GM04503 (cell line): ENCODE data around the gene HBE1.
A peak's percentile ranks its signal among the peaks of the same experiment; 100 is the strongest.
"Not testable (repeated sequence)": the region's sequence is repeated elsewhere in the genome, so short reads cannot be mapped to it uniquely, and the experiment has no call there.

ENCODE experiments used
- DNase-seq: peaks from one replicate; pipeline ENCODE4 v3.0.0-alpha.2; 2012; ENCODE audit warnings: low read depth

HBE1 gene

DNA sequence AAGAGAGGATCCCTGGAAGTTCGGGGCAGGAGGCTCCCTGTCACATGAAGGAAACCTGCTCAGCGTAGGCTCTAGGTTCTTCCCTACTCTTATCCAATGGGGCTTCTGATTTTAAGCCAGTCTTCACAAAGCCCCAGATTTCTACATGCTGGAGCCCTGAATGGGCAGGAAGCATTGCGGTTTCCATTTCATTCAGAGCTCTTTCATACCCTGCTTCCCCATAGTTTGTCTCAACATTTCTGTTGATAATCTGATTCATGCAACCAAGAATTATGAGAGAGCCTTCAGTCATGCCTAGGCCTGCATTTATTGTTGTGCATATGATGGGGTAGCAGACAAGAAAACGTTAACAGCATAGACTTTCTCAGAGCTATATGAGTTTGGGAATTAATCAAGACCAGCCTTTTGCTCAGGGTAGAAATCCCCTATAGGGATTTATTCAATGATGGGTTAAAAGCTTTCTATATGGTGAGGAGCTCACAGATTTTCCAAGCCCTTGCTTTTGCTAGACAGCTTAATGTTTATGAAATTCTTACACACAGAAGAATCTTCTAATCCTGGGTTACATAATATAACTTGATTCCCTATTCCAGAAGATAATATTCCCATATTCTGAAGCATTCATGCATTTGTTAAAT, 16.1 kb upstream of the HBE1 start:
- DNase-seq: no peak

DNA sequence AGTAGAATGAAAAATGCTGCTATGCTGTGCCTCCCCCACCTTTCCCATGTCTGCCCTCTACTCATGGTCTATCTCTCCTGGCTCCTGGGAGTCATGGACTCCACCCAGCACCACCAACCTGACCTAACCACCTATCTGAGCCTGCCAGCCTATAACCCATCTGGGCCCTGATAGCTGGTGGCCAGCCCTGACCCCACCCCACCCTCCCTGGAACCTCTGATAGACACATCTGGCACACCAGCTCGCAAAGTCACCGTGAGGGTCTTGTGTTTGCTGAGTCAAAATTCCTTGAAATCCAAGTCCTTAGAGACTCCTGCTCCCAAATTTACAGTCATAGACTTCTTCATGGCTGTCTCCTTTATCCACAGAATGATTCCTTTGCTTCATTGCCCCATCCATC, 14.9 kb upstream of the HBE1 start:
- DNase-seq: no peak

DNA sequence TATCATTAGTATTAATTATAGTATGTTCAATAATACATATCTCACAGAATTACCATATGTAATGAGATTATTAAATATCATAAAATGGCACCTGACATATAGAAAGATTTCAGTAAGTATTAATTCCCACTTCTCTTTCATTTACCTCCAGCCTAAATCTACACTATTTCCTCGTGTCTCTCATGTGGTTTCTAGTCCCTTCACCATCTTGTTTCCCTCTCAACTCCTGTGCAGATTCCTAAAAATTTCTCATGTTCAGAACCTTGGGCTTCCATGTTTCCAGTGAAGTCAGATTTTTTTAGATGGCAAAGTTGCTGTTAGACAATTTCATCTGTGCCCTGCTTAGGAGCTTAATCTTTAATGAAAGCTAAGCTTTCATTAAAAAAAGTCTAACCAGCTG, 14.1 kb upstream of the HBE1 start:
- DNase-seq: no peak

DNA sequence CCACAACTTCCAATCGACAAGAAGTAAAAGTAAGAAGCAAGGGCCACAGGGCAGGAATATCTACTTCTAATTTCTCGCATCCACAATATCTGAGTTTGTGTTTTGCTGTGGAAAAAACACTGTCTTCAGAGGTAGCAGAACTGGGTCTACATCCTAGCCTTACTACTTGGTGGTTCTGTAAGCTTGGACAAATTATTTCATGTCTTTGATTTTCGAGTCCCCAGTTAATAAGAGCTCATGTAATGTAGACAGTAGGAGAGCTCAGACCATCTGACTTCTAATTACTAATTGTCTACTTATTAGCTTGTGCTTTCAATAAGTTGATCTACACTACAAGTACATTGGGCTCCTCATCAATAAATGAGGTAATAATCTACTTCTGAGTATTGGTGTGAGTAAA, 13.3 kb upstream of the HBE1 start:
- DNase-seq: no peak

DNA sequence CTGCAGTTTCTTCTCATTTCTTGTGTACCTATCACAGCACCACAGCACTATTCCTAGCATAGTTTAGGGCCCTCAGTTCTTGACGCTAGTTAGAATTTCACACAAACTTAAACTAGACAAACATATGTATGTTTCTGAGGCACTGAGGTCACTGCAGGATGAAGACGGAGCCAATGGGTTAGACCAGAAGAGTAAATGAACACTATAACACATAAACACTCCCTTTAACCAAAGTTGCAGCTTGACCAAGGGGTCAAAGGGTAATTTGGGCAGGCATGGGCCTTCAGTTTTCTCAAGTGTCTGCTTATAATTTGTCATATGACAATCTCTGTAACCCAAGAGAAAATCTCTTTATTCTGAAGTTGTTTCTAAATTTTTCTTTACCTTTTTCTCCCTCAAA, 12.9 kb upstream of the HBE1 start:
- no peak for DNase-seq

DNA sequence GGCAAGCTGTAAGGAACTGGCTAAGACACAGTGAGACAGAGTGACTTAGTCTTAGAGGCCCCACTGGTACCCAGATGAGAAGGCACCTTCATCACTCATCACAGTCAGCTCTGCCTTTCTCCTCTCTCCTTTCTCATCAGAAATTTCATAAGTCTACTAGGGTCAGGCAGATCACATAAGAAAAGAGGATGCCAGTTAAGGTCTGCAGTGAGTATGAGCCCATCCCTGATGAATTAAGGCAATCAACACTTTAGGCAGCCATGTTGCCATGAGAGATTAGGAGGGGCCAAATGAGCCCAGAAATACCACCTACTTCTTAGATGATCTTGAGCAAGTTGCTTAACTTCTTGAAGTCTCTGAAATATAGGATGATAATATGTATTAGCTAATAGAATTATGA, 11.9 kb upstream of the HBE1 start:
- no peak for DNase-seq

DNA sequence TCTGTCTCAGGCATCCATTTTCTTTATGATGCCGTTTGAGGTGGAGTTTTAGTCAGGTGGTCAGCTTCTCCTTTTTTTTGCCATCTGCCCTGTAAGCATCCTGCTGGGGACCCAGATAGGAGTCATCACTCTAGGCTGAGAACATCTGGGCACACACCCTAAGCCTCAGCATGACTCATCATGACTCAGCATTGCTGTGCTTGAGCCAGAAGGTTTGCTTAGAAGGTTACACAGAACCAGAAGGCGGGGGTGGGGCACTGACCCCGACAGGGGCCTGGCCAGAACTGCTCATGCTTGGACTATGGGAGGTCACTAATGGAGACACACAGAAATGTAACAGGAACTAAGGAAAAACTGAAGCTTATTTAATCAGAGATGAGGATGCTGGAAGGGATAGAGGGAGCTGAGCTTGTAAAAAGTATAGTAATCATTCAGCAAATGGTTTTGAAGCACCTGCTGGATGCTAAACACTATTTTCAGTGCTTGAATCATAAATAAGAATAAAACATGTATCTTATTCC, 10.9 kb upstream of the HBE1 start:
- peak; percentile 97 for DNase-seq

DNA sequence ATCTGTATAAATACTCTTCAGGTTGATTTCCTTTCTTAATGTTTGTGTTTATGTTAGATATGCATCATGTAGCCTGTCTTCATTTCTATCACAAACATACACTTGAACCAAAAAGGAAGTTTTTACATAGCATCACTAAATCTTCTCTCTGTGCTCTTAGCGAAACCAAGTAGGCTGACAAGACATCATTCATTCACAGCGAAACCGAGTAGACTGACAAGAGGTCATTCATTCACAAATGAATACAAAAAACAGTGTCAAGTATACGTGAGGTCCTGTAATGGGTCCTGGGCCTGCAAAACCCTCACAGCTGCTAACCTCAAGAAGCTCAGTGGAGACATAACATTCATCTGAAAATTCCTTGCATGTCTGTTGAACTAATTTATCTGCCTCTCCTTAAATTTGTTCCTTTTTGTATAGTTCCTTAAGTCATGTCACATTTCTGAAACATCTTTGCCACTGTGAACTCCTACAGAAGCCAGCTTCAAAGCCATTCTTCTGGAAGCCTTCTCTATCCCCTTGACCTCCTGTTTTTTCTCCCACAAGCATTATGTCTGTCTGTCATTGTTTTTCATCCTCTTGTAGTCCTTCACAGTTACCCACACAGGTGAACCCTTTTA, 9.8 kb upstream of the HBE1 start:
- DNase-seq: no peak

DNA sequence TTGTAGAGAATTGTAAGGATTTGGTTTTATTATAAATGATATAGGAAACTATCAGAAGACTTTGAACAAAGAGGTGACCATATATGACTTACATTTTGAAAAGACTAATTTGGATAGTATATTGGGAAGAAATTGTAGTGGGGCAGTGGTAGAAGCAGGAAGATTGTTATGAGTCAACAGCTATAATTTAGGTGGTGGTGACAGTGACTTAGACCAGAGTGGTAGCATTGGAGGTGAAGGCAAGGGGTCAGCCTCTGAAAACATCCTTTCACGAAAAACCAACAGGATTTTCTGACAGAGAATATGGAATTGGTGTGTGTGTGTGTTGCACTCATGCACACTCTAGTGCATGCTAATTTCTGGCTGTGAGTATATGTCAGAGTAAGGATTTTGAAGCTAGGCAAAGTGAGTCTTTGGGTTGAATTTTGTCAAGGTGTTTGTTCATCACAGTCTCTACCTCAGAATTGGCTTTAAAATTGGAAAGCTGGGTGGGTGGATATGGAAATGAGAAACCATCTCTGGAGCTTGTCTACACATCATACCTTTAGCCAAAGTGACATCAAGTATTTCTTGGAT, 8.2 kb upstream of the HBE1 start:
- DNase-seq: no peak

DNA sequence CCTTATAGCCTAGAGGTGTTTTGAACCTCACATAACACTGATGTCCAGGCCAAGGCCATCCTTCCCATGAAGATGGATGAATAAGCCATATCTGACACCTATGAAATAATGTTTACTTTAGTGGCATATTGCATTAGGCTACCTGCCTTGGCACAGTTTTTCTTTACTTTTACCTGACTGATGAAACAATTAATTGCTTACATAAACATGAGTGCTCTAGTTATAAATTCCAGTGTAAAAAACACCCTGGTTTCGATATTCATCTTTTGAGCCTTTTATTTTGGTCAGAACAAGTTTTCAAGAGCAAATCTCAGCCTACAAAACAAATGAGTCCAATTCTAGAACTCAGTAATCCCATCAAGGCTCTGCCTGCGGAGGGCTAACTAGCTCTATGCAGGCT, 7.0 kb upstream of the HBE1 start:
- no peak for DNase-seq

DNA sequence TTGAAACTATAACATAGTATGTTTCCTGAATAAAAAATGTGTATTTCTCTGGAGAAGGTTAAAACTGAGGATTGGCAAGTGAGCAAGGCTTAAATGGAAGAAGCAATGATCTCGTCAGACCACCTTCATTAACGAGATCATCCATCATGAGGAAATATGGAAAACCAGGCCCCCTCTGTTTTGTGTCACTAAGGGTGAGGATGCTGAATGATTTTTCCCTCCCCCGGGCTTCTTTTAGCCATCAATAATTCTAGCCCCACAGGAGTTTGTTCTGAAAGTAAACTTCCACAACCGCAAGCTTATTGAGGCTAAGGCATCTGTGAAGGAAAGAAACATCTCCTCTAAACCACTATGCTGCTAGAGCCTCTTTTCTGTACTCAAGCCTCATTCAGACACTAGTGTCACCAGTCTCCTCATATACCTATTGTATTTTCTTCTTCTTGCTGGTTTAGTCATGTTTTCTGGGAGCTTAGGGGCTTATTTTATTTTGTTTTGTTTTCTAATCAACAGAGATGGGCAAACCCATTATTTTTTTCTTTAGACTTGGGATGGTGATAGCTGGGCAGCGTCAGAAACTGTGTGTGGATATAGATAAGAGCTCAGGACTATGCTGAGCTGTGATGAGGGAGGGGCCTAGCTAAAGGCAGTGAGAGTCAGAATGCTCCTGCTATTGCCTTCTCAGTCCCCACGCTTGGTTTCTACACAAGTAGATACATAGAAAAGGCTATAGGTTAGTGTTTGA, 5.8 kb upstream of the HBE1 start:
- DNase-seq: no peak

DNA sequence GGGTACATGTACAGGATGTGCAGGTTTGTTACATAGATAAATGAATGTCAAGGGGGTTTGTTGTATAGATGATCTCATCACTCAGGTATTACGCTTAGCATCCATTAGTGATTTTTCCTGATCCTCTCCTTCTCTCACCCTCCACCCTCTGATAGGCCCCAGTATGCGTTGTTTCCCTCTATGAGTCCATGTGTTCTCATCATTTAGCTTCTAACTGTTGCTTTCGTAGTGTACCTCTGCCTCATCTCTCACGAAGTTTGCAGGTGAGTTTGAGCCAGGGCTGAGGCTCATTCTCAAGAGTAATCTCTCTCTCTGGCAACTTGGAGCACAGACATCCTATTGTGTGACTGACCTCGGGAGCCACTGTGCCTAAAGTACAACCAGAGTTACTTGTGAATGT, 4.7 kb upstream of the HBE1 start:
- no peak for DNase-seq

DNA sequence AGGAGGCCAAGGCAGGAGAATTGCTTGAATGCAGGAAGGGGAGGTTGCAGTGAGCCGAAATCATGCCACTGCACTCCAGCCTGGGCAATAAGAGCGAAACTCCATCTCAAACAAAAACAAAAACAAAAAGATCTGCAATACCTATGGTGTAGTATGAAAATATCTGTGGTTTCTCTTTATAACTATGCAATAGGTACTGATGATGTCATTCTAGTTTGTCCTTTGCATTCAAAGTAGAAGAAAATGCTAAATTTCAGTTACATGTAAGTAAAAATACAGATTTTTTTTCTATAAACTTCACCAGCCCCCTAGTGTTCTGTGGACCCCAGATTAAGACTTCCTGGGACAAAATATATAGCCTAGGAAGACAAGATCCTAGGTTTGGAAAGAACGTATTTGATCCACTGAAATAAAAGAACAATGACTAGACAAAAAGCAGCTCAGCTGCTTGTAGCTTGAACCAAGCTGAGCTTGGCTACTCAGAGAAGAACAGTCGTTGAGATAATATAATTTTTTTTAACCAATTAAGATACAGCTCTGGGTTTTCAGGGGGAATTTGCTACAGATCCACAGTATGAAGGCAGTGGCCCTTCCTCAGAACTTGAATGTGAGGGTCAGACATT, 2.8 kb upstream of the HBE1 start:
- DNase-seq: no peak

DNA sequence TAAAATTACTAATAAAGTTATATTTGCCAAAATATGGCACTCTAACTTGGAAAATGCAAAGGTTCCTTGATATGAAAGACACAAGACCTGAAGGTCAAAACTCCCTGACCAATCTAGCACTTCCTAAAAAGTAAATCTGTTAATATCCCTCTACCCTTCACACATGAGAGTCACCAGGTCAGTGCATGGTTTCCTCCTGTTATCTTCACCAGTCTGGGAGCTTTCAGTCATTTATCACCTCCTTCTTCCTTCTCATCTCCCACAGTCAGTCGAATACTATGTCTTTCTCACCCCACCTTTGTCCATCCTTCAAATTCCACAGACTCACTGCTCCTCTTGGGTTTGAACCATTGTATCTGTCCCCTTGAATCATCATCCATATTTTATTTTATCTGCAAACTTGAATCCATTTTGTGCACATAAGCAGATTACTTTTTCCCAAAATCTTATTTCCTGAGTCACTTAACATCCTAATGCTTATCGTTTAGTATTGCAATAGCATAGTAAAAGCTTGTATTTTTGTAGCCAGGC, 2.6 kb downstream of the HBE1 start:
- DNase-seq: no peak

DNA sequence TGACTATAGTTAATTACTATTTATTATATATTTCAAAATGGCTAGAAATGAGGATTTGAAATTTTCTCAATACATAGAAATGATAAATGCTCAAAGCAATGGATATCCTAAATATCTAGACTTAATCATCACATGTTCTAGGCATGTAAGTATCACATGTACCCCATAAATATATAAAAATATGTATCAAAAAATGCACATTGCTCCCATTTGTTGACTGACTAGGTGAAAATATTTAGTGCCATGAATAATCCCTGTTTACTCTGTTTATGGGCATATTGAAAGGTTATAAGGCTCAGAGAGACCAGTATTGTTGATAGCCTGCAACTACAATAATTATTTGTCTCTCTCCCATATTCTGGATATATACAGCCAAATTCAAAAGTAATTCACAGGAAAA, 3.1 kb downstream of the HBE1 start:
- DNase-seq: no peak

DNA sequence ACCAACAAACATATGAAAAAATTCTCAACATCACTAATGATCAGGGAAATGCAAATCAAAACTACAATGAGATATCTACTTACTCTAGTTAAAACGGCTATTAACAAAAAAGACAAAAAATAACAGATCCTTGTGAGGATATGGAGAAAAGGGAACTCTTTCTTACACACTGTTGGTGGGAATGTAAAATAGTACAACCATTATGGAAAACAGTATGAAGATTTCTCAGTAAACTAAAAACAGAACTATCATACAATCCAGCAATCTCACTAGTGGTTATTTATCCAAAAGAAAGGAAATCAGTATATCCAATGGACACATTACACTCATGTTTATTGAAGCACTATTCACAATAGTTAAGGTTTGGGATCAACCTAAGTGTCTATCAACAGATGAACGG, 3.9 kb downstream of the HBE1 start:
- no peak for DNase-seq

DNA sequence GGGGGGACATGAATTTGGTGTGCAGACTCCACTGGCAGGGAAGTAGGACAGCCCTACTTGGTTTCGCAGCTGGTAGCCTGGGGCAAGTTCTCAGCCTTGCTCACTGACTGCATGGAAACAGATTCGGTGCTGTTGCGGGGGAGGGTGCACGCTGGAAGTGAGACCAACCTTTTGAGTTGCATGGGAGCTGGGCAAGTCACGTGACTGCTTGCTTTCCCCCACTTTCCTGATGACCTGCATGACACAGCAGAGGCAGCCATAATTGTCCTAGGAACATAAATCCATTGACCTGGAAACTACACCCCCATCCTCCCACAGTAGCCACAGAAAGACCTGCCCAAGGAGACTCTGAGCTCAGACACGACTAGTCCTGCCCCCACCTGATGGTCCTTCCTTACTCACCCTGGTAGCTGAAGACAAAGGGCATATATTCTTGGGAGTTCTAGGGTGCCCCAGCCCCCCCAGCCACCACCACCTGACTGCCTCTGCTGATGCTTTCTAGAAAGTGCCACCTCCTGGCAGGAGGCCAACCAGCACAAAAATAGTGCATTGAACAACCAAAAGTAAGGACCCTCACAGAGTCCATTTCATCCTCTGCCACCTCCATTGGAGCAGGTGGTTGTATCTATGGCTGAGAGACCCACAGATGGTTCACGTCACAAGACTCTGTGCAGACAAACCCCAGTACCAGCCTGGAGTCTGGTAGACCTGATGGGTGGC, 11.0 kb downstream of the HBE1 start:
- no peak for DNase-seq

DNA sequence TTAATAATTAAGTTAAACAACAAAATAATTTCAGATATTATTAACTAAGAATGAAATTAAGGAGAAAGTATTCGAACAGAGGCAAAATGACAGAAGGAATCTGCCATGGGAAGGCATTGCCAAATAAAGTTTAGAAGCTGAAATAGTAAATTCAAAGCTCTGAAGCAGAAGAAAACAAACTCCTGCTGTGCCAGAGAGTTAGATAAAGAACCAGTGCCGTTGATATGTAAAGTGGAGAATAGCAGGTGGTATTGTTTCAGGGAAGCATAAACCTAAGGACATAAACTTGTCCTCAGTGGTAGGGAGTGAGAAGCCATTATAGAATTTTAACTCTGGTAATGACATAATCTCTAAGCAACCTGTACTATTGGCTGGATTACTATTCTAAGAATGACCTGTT, 12.4 kb downstream of the HBE1 start:
- no peak for DNase-seq

DNA sequence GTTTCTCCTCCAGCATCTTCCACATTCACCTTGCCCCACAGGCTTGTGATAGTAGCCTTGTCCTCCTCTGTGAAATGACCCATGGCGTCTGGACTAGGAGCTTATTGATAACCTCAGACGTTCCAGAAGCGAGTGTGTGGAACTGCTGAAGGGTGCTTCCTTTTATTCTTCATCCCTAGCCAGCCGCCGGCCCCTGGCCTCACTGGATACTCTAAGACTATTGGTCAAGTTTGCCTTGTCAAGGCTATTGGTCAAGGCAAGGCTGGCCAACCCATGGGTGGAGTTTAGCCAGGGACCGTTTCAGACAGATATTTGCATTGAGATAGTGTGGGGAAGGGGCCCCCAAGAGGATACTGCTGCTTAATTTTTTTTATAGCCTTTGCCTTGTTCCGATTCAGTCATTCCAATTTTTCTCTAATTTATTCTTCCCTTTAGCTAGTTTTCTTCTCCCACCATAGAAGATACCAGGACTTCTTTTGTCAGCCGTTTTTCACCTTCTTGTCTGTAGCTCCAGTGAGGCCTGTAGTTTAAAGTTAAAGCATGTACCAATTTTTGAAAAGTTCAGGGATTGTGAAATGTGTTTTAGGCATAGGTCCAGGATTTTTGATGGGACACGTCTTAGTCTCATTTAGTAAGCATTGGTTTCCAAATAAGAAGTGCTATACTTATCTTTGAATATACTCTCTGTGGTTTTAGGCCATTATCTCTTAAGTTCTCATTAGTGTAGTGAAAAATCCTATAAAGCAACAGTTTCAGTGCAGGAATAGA, 14.9 kb downstream of the HBE1 start, which contains the start of gene HBG2:
Gene HBG2 (minus strand): TSS at position 136 of the 768 bp plus-strand sequence. CDS start 53 bp downstream, at position 83.
- not testable (repeated sequence) for DNase-seq

DNA sequence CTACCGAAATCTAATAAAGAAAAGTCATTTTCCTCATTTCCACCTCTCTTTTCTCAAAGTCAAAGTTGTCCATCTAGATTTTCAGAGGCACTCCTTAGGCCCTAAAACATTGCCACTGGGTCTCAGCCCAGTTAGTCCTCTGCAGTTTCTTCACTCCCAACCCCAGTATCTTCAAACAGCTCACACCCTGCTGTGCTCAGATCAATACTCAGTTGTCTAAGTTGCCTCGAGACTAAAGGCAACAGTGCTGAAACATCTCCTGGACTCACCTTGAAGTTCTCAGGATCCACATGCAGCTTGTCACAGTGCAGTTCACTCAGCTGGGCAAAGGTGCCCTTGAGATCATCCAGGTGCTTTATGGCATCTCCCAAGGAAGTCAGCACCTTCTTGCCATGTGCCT, 15.7 kb downstream of the HBE1 start:
- DNase-seq: not testable (repeated sequence)

DNA sequence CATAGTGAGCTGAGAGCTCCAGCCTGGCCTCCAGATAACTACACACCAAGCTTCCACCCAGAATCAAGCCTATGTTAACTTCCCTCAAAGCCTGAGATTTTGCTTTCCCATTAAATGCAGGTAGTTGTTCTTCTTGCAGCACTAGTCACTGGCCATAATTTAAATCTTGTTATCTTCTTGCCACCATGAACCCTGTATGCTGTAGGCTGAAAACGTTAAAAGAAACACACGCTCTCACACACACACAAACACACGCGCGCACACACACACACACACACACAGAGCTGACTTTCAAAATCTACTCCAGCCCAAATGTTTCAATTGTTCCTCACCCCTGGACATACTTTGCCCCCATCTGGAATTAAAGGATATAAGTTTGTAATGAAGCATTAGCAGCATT, 16.3 kb downstream of the HBE1 start:
- not testable (repeated sequence) for DNase-seq
